Measurements from ENCODE around the gene HDDC3. TPM values are rescaled to one million over a fixed set of nuclear protein-coding genes. Genes with fewer than 3 reads are reported as not detected.

Gene HDDC3
- total and polyA plus RNA-seq, 7 experiments from 2014 or later: 13.3 to 50.9 (median 31.3) TPM

- H3K4me3 ChIP-seq (ENCODE audit: low read length): no peak within 1 kb of the TSS
- Mint-ChIP-seq H3K4me1 (peaks cover 0 to 48% (median 11%) of the 10 kb centered on the region in 7 donors), H3K36me3 (peaks cover 0 to 22% (median 0%) of the 10 kb centered on the region in 5 donors), H3K27ac (peak within 1 kb of the TSS in 1 of 9 donors; percentile 87), H3K4me3 (peak within 1 kb of the TSS in 5 of 10 donors; percentile 12 to 69 (median 56)), H3K9me3 (no peaks in the 10 kb centered on the region), H3K27me3 (peaks cover 0 to 6% (median 4%) of the 10 kb centered on the region in 5 donors)
- H3K27ac ChIP-seq (ENCODE audit: low read depth, low read length): no peak within 1 kb of the TSS
- intact Hi-C loops (cut with micrococcal nuclease): loop anchor here in 1 of 2 donors (10.0 kb wide), 1 partner anchor 399 kb away; no protein-coding TSS in a partner anchor
- CTCF ChIA-PET: interaction anchor here (0.6 to 3.6 kb wide), 2 partner anchors 236 to 676 kb away, joined by 3 to 26 read pairs; no protein-coding TSS in a partner anchor
- no peaks in the 10 kb centered on the region for H3K9me3 ChIP-seq (ENCODE audit: control insufficient read depth in 2 of 3, low read length in 3 of 3)
- ATAC-seq (peak; percentile 53), DNase-seq (no peak)
- POLR2A ChIA-PET: interaction anchor here (0.6 to 1.3 kb wide), 2 partner anchors 13 to 157 kb away, joined by 3 to 4 read pairs; no protein-coding TSS in a partner anchor
- H3K27me3 ChIP-seq (ENCODE audit: control insufficient read depth in 2 of 2, insufficient read depth in 2 of 2, low read length in 2 of 2): no peaks in the 10 kb centered on the region
- H3K4me1 ChIP-seq (ENCODE audit: control insufficient read depth in 2 of 2, insufficient read depth in 2 of 2, low read length in 2 of 2): peaks cover 3 to 6% of the 10 kb centered on the region in 2 donors
- peaks cover 0 to 33% (median 0%) of the 10 kb centered on the region in 3 experiments for H3K36me3 ChIP-seq (ENCODE audit: control insufficient read depth in 2 of 3, insufficient read depth in 3 of 3, low read length in 3 of 3)
Measured at GRCh38 chr15:90883976-90884718, 48.2 kb downstream of the HDDC3 start, which contains the start of gene FES. Gene FES (plus strand): TSS chr15:90884504. CDS start chr15:90885046, 542 bp downstream.

GRCh38 chr15:90883526-90883975 is 48.8 kb downstream of the HDDC3 start:
- H3K36me3 ChIP-seq (ENCODE audit: control insufficient read depth in 2 of 3, insufficient read depth in 3 of 3, low read length in 3 of 3): peaks cover 0 to 39% (median 0%) of the 10 kb centered on the region in 3 experiments
- ATAC-seq: no peak
- Mint-ChIP-seq H3K27me3 (peaks cover 0 to 6% (median 3%) of the 10 kb centered on the region in 5 donors), H3K9me3 (no peaks in the 10 kb centered on the region), H3K36me3 (peaks cover 0 to 22% (median 0%) of the 10 kb centered on the region in 5 donors), H3K4me1 (peaks cover 0 to 50% (median 11%) of the 10 kb centered on the region in 7 donors), H3K27ac (peak overlapping the region in 1 of 9 donors; percentile 72), H3K4me3 (peak overlapping the region in 3 of 10 donors; percentile 19 to 35 (median 25))
- no peak overlapping the region for H3K27ac ChIP-seq (ENCODE audit: low read depth, low read length)
- H3K4me1 ChIP-seq (ENCODE audit: control insufficient read depth in 2 of 2, insufficient read depth in 2 of 2, low read length in 2 of 2): peaks cover 0 to 6% of the 10 kb centered on the region in 2 donors
- no peak for DNase-seq
- ChIA-PET CTCF (interaction anchor here (0.6 to 3.6 kb wide), 2 partner anchors 236 to 677 kb away, joined by 3 to 26 read pairs; no protein-coding TSS in a partner anchor), POLR2A (interaction anchor here (0.6 to 1.3 kb wide), 2 partner anchors 12 to 156 kb away, joined by 3 to 4 read pairs; no protein-coding TSS in a partner anchor)
- no peak overlapping the region for H3K4me3 ChIP-seq (ENCODE audit: low read length)
- no peaks in the 10 kb centered on the region for H3K9me3 ChIP-seq (ENCODE audit: control insufficient read depth in 2 of 3, low read length in 3 of 3)
- H3K27me3 ChIP-seq (ENCODE audit: control insufficient read depth in 2 of 2, insufficient read depth in 2 of 2, low read length in 2 of 2): no peaks in the 10 kb centered on the region
- intact Hi-C loops (cut with micrococcal nuclease): loop anchor here in 1 of 2 donors (10.0 kb wide), 1 partner anchor 399 kb away; no protein-coding TSS in a partner anchor

- peaks cover 0 to 45% (median 0%) of the 10 kb centered on the region in 3 experiments for H3K36me3 ChIP-seq (ENCODE audit: control insufficient read depth in 2 of 3, insufficient read depth in 3 of 3, low read length in 3 of 3)
- peaks cover 0 to 6% (median 0%) of the 10 kb centered on the region in 5 donors for H3K27me3 Mint-ChIP-seq
- no peak for DNase-seq
- peak overlapping the region in 2 of 10 donors; percentile 25 to 49 for H3K4me3 Mint-ChIP-seq
- H3K4me3 ChIP-seq (ENCODE audit: low read length): no peak overlapping the region
- H3K27me3 ChIP-seq (ENCODE audit: control insufficient read depth in 2 of 2, insufficient read depth in 2 of 2, low read length in 2 of 2): no peaks in the 10 kb centered on the region
- no peaks in the 10 kb centered on the region for H3K9me3 ChIP-seq (ENCODE audit: control insufficient read depth in 2 of 3, low read length in 3 of 3)
- H3K4me1 ChIP-seq (ENCODE audit: control insufficient read depth in 2 of 2, insufficient read depth in 2 of 2, low read length in 2 of 2): peaks cover 0 to 6% of the 10 kb centered on the region in 2 donors
- peaks cover 0 to 54% (median 11%) of the 10 kb centered on the region in 7 donors for H3K4me1 Mint-ChIP-seq
- peaks cover 0 to 23% (median 0%) of the 10 kb centered on the region in 5 donors for H3K36me3 Mint-ChIP-seq
- ChIA-PET POLR2A (interaction anchor here (0.6 to 1.3 kb wide), 2 partner anchors 11 to 155 kb away, joined by 3 to 4 read pairs; no protein-coding TSS in a partner anchor), CTCF (interaction anchor here (0.6 to 3.6 kb wide), 3 partner anchors 33 to 678 kb away, joined by 3 to 26 read pairs (median 3); no protein-coding TSS in a partner anchor)
- ATAC-seq: no peak
- no peaks in the 10 kb centered on the region for H3K9me3 Mint-ChIP-seq
- intact Hi-C loops (cut with micrococcal nuclease): loop anchor here in 1 of 2 donors (10.0 kb wide), 1 partner anchor 398 kb away; no protein-coding TSS in a partner anchor
- no peak overlapping the region for H3K27ac ChIP-seq (ENCODE audit: low read depth, low read length)
- peak overlapping the region in 1 of 9 donors; percentile 72 for H3K27ac Mint-ChIP-seq
Measured at GRCh38 chr15:90882781-90883525, 49.4 kb downstream of the HDDC3 start.

GRCh38 chr15:90881978-90882721 is 50.2 kb downstream of the HDDC3 start:
- Mint-ChIP-seq H3K36me3 (peaks cover 0 to 25% (median 0%) of the 10 kb centered on the region in 5 donors), H3K4me3 (no peak overlapping the region), H3K9me3 (no peaks in the 10 kb centered on the region), H3K27me3 (peaks cover 0 to 6% (median 0%) of the 10 kb centered on the region in 5 donors), H3K27ac (peak overlapping the region in 1 of 9 donors; percentile 68), H3K4me1 (peaks cover 0 to 57% (median 11%) of the 10 kb centered on the region in 7 donors)
- intact Hi-C loops (cut with micrococcal nuclease): loop anchor here in 1 of 2 donors (10.0 kb wide), 1 partner anchor 397 kb away; no protein-coding TSS in a partner anchor
- ChIA-PET POLR2A (no interaction called here), CTCF (no interaction called here)
- Histone ChIP-seq H3K36me3 (ENCODE audit: control insufficient read depth in 2 of 3, insufficient read depth in 3 of 3, low read length in 3 of 3) (peaks cover 0 to 53% (median 0%) of the 10 kb centered on the region in 3 experiments), H3K9me3 (ENCODE audit: control insufficient read depth in 2 of 3, low read length in 3 of 3) (no peaks in the 10 kb centered on the region), H3K4me3 (ENCODE audit: low read length) (no peak overlapping the region), H3K27ac (ENCODE audit: low read depth, low read length) (no peak overlapping the region), H3K4me1 (ENCODE audit: control insufficient read depth in 2 of 2, insufficient read depth in 2 of 2, low read length in 2 of 2) (peaks cover 0 to 6% of the 10 kb centered on the region in 2 donors), H3K27me3 (ENCODE audit: control insufficient read depth in 2 of 2, insufficient read depth in 2 of 2, low read length in 2 of 2) (no peaks in the 10 kb centered on the region)
- DNase-seq: no peak
- no peak for ATAC-seq

GRCh38 chr15:90881181-90881977 is 51.0 kb downstream of the HDDC3 start:
- Histone ChIP-seq H3K4me3 (ENCODE audit: low read length) (no peak overlapping the region), H3K9me3 (ENCODE audit: control insufficient read depth in 2 of 3, low read length in 3 of 3) (no peaks in the 10 kb centered on the region), H3K27me3 (ENCODE audit: control insufficient read depth in 2 of 2, insufficient read depth in 2 of 2, low read length in 2 of 2) (no peaks in the 10 kb centered on the region), H3K27ac (ENCODE audit: low read depth, low read length) (no peak overlapping the region), H3K36me3 (ENCODE audit: control insufficient read depth in 2 of 3, insufficient read depth in 3 of 3, low read length in 3 of 3) (peaks cover 0 to 61% (median 0%) of the 10 kb centered on the region in 3 experiments), H3K4me1 (ENCODE audit: control insufficient read depth in 2 of 2, insufficient read depth in 2 of 2, low read length in 2 of 2) (peaks cover 0 to 6% of the 10 kb centered on the region in 2 donors)
- DNase-seq: no peak
- Mint-ChIP-seq H3K4me1 (peaks cover 0 to 64% (median 11%) of the 10 kb centered on the region in 7 donors), H3K4me3 (no peak overlapping the region), H3K36me3 (peaks cover 0 to 33% (median 0%) of the 10 kb centered on the region in 5 donors), H3K9me3 (no peaks in the 10 kb centered on the region), H3K27me3 (peaks cover 0 to 6% (median 0%) of the 10 kb centered on the region in 5 donors), H3K27ac (peak overlapping the region in 2 of 9 donors; percentile 28 to 42)
- no peak for ATAC-seq
- intact Hi-C loops (cut with micrococcal nuclease): loop anchor here in 1 of 2 donors (10.0 kb wide), 1 partner anchor 397 kb away; no protein-coding TSS in a partner anchor
- ChIA-PET CTCF (no interaction called here), POLR2A (interaction anchor here (0.5 kb wide), 1 partner anchor 277 kb away, joined by 3 read pairs; no protein-coding TSS in a partner anchor)

Measured in naive thymus-derived CD4-positive, alpha-beta T cell (primary cell).